ENCODE measurements around the gene SLC13A3. TPM values are rescaled to one million over a fixed set of nuclear protein-coding genes. Genes with fewer than 3 reads are reported as not detected.

The SLC13A3 gene
- total RNA-seq, 1 donor from 2014 or later: 0.92 TPM

DNA sequence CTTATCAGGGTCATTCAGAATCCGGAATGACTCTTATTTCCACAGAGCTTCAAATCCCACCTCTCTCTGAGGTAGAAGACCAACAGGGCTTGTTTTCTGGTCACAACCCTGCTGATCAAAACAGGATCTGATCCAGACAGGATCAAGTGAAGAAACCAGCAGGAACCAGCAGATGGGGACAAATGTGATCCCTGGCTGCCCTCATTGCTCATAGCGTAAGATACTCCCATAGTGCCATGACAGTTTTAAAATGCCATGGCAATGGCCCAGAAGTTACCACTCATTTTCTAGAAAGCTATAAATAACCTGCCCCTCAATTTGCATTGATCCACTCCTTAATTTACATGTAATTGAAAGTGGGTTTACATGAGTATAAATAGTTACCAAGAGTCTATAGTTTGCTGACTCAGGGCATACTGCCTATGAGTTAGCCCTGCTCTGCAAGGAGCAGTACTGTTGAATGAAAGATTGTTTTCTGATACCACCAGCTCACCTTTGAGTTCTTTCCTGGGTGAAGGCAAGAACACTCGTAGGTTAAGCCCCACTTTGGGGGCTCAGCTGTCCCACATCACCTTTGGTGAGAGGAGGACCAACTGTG, 131.7 kb downstream of the SLC13A3 start:
- ATAC-seq: no peak

DNA sequence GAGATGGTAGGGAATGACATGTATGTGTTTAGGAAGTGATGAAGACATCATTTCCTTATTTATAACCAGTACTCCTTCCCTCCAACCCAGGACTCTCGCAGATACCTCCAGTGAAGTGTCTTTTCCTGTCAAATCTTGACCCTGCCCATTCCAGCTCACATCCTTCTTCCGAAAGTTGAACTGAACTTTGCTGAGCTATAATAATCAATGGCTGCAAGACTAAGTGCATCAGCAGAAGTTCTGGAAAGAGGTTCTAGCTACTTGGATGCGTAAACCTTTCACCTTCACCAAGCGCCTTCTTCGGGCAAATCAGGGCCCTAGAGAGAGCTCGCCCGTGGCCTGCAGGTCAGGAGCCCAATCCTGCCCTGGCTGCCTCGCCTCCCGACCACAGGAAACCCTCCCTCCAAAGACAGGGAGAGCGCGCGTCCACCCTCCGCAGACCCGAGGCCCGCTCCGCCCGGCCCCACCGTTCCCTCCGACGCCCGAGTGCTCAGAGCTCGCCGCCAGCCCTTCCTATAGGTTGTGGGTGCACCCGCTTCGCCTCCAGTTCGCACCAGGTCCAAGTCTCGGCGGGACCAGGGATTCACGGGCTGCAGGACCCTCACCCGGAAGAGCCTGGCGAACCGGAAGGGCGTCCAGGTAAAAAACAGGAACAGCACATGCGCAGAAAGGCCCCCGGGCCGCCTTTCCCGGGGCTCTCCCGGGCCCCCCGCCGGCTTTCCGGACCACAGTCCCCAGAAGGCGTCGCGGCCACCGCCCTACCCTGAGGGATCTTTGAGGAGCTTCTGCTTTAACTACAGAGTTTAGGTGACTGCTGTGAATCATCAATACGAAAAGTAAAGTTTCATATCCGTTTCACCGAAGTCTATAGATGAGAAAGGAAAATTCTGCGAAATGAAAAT, 138.1 kb downstream of the SLC13A3 start, which contains the start of gene ZNF334:
Gene ZNF334 (minus strand): TSS at position 617 of the 902 bp plus-strand sequence. CDS start 1,457 bp downstream, outside the sequence.
- ATAC-seq: peak; percentile 72

DNA sequence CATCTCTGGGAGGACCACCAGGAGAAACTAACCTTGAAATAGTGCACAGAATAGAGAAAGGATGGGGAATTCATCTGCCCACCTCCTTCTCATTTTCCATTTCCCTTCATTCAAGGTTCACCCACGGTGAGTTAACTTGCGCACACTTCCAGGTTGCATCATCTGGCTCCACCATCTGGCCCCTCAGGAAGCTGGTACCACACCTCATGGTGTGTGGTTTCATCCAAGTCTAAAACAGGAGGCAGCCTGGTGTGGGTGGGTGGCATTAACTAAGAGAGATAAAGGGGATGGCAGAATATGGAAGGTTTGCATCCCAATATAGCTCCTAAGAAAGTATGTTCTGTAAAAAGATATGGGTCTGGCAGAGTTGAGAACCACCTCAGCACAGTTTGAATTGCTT, 141.7 kb downstream of the SLC13A3 start:
- no peak for ATAC-seq

Other genes starting within 250 kb of the SLC13A3 start
- gene ELMO2, start 244.8 kb downstream of the SLC13A3 start, total RNA-seq: 30.0 TPM
- gene ZNF334, start 137.9 kb downstream of the SLC13A3 start, total RNA-seq: 2.0 TPM
- gene OCSTAMP, start 100.8 kb downstream of the SLC13A3 start, total RNA-seq: not detected
- 7.8 TPM for gene TP53RK, start 38.0 kb upstream of the SLC13A3 start, total RNA-seq
- gene SLC2A10, start 58.2 kb upstream of the SLC13A3 start, total RNA-seq: 2.1 TPM
- 27.7 TPM for gene EYA2, start 243.4 kb upstream of the SLC13A3 start, total RNA-seq

Measured in esophagus mucosa (tissue), 1 donor.